Frontal cortex (tissue), 4 donors: Measurements from ENCODE around the gene AQP3. TPM values are rescaled to one million over a fixed set of nuclear protein-coding genes. Genes with fewer than 3 reads are reported as not detected.
"Not testable (repeated sequence)": the region's sequence is repeated elsewhere in the genome, so short reads cannot be mapped to it uniquely, and the experiment has no call there.

Experiments used
- DNase-seq, 2 donors: peaks; one replicate each; pipeline ENCODE4 v3.0.0; 2012; ENCODE audit warnings: low spot score in 2 of 2
- FAIRE-seq: peaks from 2 replicates; lab custom pipeline; 2012; peaks lifted over from hg19 to GRCh38; lab: Jason Lieb, UNC
- total RNA-seq: library from RNA; depleted of rRNA; stranded (reverse); fragments of >200 nt; gene quantifications from one replicate; pipeline ENCODE4 v1.2.3, GENCODE V29; 2014
- donor health status: control.
- donor health status: control.
- donor health status: control.

Gene AQP3
- total RNA-seq, 1 donor from 2014 or later: not detected

DNA sequence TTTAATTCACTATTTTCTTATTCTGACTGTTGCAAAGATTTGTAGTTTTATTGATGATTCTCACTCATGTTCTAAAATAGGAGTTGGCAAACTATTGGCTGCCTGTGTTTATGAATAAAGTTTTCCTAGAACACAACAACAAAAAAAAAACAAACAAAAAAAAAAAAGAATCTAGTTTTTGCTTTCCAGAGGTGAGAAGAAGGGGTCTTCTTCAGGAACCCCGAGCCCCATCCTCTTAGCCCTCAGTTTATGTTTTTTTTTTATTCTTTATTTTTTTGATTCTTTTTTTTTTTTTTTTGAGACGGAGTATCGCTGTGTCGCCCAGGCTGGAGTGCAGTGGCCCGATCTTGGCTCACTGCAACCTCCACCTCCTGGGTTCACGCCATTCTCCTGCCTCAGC lies 22.9 kb downstream of the AQP3 start:
- not testable (repeated sequence) for DNase-seq, FAIRE-seq

- not testable (repeated sequence) for FAIRE-seq
These were observed 23.4 kb downstream of the AQP3 start for GRCh38 chr9:33424043-33424442.

GRCh38 chr9:33419708-33420303 lies 27.6 kb downstream of the AQP3 start:
- FAIRE-seq (no peak), DNase-seq (no peak)

More at GRCh38 chr9:33424043-33424442, 23.4 kb downstream of the AQP3 start:
- DNase-seq: not testable (repeated sequence)

DNA sequence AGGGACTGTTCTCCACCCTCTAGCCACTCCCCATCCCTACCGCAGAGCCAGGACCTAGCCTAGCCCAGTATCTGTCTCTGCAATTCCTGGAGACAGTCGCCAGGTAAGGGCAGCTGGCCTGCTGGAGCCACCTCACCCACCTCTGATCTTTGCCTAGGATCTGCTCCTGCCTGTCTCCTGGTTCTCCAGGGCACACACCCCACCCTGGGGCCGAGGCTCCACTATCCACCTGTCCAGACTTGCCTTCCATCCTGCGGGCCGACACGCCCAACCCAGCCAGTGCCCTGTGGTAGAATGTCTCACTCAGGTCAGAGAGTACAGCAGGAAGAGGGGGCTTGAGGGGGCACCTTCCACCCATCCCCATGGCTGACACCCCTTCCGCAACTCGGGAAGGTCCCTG lies 29.3 kb downstream of the AQP3 start:
- FAIRE-seq (no peak), DNase-seq (no peak)

- no peak for DNase-seq
- no peak for FAIRE-seq
These were observed 30.4 kb downstream of the AQP3 start for GRCh38 chr9:33416996-33417395.

- no peak for FAIRE-seq
- DNase-seq: peak in 1 of 2 donors; percentile 60
These were observed 31.8 kb downstream of the AQP3 start for GRCh38 chr9:33415501-33416038.

DNA sequence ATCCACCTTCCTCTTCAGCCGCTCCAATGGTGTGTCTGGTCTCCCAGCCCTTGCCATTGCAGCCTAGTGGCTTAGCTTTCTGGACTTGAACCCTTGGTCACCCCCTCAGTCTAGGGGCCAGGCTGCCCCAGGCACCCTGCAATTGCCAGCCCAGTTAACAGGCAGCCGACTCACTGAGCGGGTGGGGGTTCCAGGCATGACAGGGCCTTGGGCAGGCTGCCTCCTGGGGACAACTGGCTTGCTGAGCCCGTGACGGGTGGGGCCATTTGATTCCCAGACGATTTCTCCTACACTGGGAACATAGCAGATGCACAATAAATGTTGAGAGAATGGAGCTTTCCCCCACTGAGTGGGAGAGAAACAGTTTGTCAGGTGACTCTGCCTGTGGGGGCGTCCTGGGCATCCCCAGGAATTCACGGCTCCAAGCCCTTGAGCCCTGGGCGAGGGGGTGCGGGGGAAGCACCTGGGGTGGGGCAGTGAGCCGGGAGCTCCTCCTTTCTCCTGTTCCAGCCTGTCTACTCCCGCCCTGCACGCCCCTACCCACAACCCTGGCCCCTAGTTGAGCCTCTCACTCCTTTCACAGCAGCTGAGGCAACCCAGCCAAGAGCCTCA lies 32.4 kb downstream of the AQP3 start:
- DNase-seq (no peak), FAIRE-seq (no peak)

DNA sequence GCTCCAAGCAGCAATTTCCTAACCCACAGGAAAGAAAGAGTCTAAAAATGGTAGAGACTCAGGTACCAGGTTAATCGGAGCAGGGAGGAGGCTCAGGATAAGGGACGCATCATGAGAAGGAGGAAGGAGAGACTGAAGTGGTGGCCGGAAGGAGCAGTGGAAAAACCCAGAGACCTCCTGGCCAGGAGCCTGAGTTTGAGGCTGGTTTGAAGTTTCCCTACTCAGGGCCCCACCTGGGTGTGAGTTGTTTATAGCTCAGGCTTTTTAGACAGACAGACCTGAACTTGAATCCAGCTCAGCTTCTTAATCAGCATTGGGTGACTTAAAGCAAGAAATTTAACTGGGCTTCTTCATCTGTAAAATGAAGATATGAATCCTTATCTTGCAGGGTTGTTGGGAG lies 33.1 kb downstream of the AQP3 start:
- FAIRE-seq: no peak
- no peak for DNase-seq

GRCh38 chr9:33408087-33408486 lies 39.3 kb downstream of the AQP3 start:
- DNase-seq (no peak), FAIRE-seq (no peak)

DNA sequence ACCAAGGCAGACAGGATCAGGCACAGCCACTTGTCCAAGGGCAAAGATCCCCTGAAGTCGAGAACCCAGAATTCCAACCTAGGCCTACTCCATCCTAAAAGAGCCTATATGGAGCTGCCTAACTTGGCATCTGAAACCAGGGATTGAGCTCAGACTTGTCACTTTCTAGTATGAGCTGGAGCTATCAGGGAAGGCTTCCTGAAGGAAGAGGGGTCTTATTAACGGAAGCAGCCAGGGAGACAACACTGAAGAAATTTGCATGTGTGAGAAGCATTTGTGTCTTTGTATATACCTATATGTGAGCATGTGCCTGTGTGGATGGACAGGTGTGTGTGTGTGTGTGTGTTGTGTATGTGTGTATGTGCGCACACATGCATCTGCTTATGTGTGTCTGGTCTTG lies 40.3 kb downstream of the AQP3 start:
- FAIRE-seq (no peak), DNase-seq (no peak)

DNA sequence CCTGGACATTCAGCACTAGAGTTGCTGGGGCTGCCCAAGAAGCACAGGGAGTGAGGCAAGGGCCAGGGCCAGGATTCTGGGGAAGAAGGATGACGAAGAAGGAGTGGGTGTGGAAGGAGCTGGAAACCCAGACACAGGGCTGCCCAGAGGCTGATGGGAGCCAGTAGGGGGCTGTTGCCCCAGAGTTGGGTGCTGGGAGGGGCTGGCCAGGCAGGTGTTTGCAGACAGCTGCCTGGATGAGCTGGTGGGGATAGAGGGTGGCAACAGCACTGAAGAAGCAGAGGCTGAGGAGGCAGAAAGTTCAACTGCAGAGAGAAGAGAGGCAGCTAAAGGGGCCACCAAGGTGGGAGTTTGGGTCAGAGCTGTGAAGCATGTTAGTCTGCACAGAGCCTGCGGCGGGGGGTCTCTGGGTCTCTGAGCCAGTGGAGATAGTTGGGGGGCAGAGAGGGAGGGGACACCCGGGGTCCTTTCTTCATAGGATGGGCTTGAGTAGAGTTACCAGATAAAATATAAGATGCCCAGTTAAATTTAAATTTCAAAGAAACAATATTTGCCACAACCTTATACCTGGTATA lies 42.5 kb downstream of the AQP3 start:
- no peak for FAIRE-seq

DNA sequence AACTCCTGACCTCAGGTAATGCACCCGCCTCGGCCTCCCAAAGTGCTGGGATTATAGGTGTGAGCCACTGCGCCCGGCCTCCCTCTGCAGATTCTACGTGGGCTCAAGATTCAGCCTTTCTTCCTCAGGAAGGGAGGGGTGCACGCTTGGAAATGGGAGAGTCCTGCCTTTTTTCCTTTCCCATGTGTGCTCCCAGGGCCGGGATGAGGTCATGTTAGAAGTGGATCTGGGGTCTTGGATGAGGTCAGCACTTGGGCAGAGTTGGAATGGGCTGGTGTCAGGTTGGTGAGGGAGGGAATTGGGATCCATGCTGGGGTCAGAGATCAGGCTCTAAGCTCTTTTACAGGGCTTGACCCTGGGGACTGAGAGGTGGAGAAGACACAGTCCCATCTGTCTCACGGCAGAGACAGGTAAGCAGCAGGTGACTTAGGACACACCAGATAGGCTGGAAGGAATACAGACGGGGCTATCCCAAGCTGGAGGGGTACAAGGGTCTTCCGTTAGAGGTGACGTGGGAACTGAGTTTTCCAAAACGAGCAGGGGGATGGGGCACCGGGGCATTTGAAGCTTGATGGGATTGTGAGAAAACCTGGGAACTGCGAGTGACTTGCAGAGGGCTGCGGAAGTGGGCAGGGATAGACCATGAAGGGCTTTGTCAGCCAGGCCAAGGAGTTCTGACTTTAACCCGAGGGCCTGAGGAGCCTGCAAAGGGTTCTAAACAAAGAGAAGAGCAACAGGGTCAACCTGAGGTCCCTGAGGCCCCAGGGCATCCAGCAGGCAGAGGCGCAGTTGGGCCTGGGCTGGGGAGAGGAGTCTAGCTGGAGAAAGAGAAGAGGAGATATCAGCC lies 43.2 kb downstream of the AQP3 start:
- DNase-seq (no peak), FAIRE-seq (no peak)

More for the DNA sequence above, 42.5 kb downstream of the AQP3 start:
- DNase-seq: peak in 1 of 2 donors; percentile 7

- DNase-seq, FAIRE-seq: not testable (repeated sequence)
These were observed 45.0 kb downstream of the AQP3 start, which contains the start of gene AQP7 for GRCh38 chr9:33402371-33402770. TSS of gene AQP7 (minus strand) at chr9:33402568. CDS start at chr9:33401262, 1,306 bp downstream.

DNA sequence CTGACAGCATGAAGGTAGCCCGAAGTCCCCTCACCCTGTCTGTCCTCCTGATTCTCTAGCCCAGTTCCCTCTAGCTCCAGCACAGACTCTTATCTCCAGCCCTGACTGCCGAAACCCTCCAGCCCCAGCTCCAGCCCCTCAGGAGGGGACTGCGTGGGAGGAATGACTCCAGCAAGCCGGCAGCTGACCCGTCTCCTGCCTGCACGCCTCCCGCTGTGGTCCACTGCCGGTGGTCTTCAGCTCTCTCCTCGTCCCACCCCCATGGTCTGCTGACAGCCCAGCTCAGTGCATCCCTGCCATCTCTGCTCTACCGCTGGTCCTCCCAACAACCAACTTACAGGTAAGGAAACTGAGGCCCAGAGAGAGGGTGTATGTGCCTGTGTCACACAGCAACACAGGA lies 45.6 kb downstream of the AQP3 start:
- not testable (repeated sequence) for DNase-seq, FAIRE-seq

DNA sequence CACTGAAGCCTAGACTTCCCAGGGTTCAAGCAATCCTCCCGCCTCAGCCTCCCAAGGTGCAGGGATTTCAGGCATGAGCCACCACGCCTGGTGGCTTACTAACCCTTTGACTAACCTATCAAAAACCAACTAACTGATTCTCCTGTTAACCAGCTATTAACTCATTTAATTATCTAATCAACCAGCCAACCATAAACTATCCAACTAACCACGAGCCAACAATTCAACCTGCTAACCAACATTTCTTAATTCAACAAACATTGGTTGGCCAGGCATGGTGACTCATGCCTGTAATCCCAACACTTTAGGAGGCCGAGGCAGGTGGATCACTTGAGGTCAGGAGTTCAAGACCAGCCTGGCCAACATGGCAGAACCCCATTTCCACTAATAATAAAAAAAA lies 48.3 kb downstream of the AQP3 start:
- FAIRE-seq, DNase-seq: not testable (repeated sequence)

GRCh38 chr9:33397801-33398200 lies 49.6 kb downstream of the AQP3 start:
- not testable (repeated sequence) for FAIRE-seq, DNase-seq

GRCh38 chr9:33395159-33395879 lies 52.1 kb downstream of the AQP3 start:
- DNase-seq, FAIRE-seq: not testable (repeated sequence)

DNA sequence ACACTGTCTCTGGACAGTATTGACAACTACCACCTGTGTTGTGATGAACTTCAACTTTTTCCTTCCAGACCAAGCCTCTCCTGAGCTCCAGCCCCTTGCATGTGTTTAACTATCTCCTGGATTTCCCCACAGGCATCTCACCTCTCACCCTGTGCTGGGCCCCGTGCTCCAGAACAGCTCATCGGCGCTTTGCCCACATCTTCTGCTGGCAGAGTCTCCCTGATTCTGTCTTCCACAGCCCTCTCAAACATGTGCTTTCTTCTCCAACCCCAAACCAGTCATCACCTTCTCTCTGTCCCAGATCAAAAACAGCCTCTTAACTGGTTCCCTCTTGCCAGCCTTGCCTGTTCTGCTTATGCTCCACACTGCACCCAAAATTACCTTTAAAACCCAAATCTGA lies 53.4 kb downstream of the AQP3 start:
- DNase-seq, FAIRE-seq: not testable (repeated sequence)

- FAIRE-seq: no peak
- no peak for DNase-seq
These were observed 53.8 kb downstream of the AQP3 start for GRCh38 chr9:33393581-33393980.
